Activated T-helper 1 cell treated with anti-CD3 and anti-CD28 coated beads, Interleukin-12 subunit alpha, Interleukin-12 subunit beta, Interleukin-2, Interleukin-4 antibody, amounts not matched to agents 30 ng/mL and 10 ng/mL and 1 ng/mL, durations not matched to agents 14 hours and 24 hours and 36 hours (primary cell): ENCODE measurements around the gene NCL. TPM values are rescaled to one million over a fixed set of nuclear protein-coding genes. Genes with fewer than 3 reads are reported as not detected.
A peak's percentile ranks its signal among the peaks of the same experiment; 100 is the strongest.
"Not testable (repeated sequence)": the region's sequence is repeated elsewhere in the genome, so short reads cannot be mapped to it uniquely, and the experiment has no call there.

Experiments used
- DNase-seq: peaks from one replicate; pipeline ENCODE4 v3.0.0; 2021; ENCODE audit warnings: low spot score
- H3K27ac Mint-ChIP-seq: one replicate; pipeline ENCODE4 v1.8.0; 2021; ENCODE audit warnings: mild to moderate bottlenecking, mixed read lengths
- H3K27me3 Mint-ChIP-seq: one replicate; pipeline ENCODE4 v1.8.0; 2022; ENCODE audit warnings: mild to moderate bottlenecking, moderate library complexity, mixed read lengths; ENCODE audit not compliant: insufficient read depth
- H3K36me3 Mint-ChIP-seq: one replicate; pipeline ENCODE4 v1.8.0; 2021; ENCODE audit warnings: low read depth, mixed read lengths
- H3K4me1 Mint-ChIP-seq: one replicate; pipeline ENCODE4 v1.8.0; 2021; ENCODE audit warnings: low read depth, mixed read lengths
- H3K4me3 Mint-ChIP-seq: one replicate; pipeline ENCODE4 v1.8.0; 2021; ENCODE audit warnings: mild to moderate bottlenecking, moderate library complexity, mixed read lengths
- H3K9me3 Mint-ChIP-seq: one replicate; pipeline ENCODE4 v1.8.0; 2021; ENCODE audit warnings: mixed read lengths
- intact Hi-C: fragments of 100-400 bp; cut with micrococcal nuclease; formaldehyde crosslinking; loops from one replicate; pipeline ENCODE4 v1.15.1; 2024
- total RNA-seq: library from RNA; stranded (reverse); gene quantifications from 2 replicates; pipeline ENCODE4 v1.2.3, GENCODE V29; 2022

The NCL gene
- total RNA-seq, 1 donor from 2014 or later: 1,388 TPM

GRCh38 chr2:231464576-231465540, 574 bp upstream of the NCL start:
- intact Hi-C loops: loop anchor here (1.0 to 10.0 kb wide), 10 partner anchors 18 to 1540 kb away; partner anchors contain the start of genes DIS3L2, FBXO36, PDE6D and PTMA
- peak overlapping the region; percentile 99 for H3K27ac Mint-ChIP-seq
- DNase-seq: peak; percentile 95
- H3K4me1 Mint-ChIP-seq: peaks cover 44% of the 10 kb centered on the region
- H3K4me3 Mint-ChIP-seq: peak overlapping the region; percentile 99
- no peaks in the 10 kb centered on the region for H3K9me3 Mint-ChIP-seq
- peaks cover 36% of the 10 kb centered on the region for H3K36me3 Mint-ChIP-seq
- no peaks in the 10 kb centered on the region for H3K27me3 Mint-ChIP-seq

DNA sequence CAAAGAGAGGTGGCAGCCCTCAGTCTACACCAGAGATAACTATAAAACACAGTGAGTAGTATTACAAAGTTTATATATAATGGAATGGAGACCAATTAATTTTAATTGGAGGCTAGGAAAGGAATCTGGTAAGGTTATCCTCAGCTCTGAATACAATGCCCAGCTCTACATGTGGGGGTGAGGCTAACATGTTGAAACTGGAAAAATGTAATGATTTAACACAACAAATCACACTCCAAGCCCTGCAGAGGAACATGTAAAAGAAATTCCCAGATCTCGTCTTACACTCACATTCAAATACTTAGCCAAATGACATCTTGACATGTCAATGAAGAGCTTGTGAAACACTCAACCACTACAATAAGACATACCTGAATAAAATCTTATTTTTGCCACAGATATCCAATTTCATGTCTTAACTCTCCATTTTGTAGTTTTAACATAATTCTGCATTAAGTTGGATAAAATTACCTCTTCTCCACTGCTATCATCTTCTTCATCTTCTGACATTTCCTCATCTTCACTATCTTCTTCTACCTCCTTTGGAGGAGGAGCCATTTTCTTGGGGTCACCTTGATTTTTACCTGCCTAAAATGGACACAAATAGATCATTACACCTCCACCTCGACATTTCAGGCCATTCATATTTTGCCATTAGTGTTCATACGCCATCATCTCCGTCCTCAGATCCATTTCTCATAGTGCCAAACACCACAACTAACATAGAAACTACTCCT, 1.4 kb downstream of the NCL start:
- Mint-ChIP-seq H3K4me1 (peaks cover 49% of the 10 kb centered on the region), H3K27ac (peak overlapping the region; percentile 99), H3K36me3 (peaks cover 51% of the 10 kb centered on the region), H3K27me3 (no peaks in the 10 kb centered on the region), H3K4me3 (peak overlapping the region; percentile 99), H3K9me3 (no peaks in the 10 kb centered on the region)
- no peak for DNase-seq
- intact Hi-C loops: loop anchor here (5.0 to 10.0 kb wide), 3 partner anchors 199 to 1538 kb away; partner anchors contain the start of genes DIS3L2, FBXO36 and TRIP12

- peaks cover 55% of the 10 kb centered on the region for H3K4me1 Mint-ChIP-seq
- H3K9me3 Mint-ChIP-seq: no peaks in the 10 kb centered on the region
- intact Hi-C loops: loop anchor here (5.0 to 10.0 kb wide), 3 partner anchors 201 to 1537 kb away; partner anchors contain the start of genes DIS3L2, FBXO36 and TRIP12
- no peaks in the 10 kb centered on the region for H3K27me3 Mint-ChIP-seq
- peak overlapping the region; percentile 33 for H3K27ac Mint-ChIP-seq
- peaks cover 64% of the 10 kb centered on the region for H3K36me3 Mint-ChIP-seq
- H3K4me3 Mint-ChIP-seq: peak overlapping the region; percentile 99
- no peak for DNase-seq
Measured at GRCh38 chr2:231461516-231461971, 2.7 kb downstream of the NCL start.

DNA sequence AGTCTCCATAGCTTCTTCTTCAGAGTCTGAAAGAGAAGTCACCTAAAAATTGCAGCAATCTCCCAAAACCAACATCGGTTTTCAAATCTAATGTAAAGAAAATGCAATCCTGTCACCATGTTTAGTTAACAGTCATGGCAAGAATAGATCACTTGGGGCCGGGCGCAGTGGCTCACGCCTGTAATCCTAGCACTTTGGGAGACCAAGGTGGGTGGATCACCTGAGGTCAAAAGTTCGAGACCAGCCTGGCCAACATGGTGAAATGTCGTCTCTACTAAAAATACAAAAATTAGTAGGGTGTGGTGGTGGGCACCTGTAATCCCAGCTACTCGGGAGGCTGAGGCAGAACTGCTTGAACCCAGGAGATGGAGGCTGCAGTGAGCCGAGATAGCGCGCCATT, 3.4 kb downstream of the NCL start:
- not testable (repeated sequence) for H3K27me3 Mint-ChIP-seq, DNase-seq, H3K9me3 Mint-ChIP-seq
- intact Hi-C loops: loop anchor here (5.0 to 10.0 kb wide), 3 partner anchors 201 to 1536 kb away; partner anchors contain the start of genes DIS3L2, FBXO36 and TRIP12
- H3K4me1 Mint-ChIP-seq: peaks cover 57% of the 10 kb centered on the region
- H3K4me3 Mint-ChIP-seq: peak overlapping the region; percentile 65
- peaks cover 70% of the 10 kb centered on the region for H3K36me3 Mint-ChIP-seq
- peak overlapping the region; percentile 81 for H3K27ac Mint-ChIP-seq

GRCh38 chr2:231460073-231460835, 4.0 kb downstream of the NCL start:
- H3K4me3 Mint-ChIP-seq: peak overlapping the region; percentile 65
- no peaks in the 10 kb centered on the region for H3K9me3 Mint-ChIP-seq
- H3K27ac Mint-ChIP-seq: peak overlapping the region; percentile 81
- H3K4me1 Mint-ChIP-seq: peaks cover 63% of the 10 kb centered on the region
- DNase-seq: no peak
- intact Hi-C loops: loop anchor here (5.0 to 10.0 kb wide), 3 partner anchors 202 to 1535 kb away; partner anchors contain the start of genes DIS3L2, FBXO36 and TRIP12
- no peaks in the 10 kb centered on the region for H3K27me3 Mint-ChIP-seq
- peaks cover 75% of the 10 kb centered on the region for H3K36me3 Mint-ChIP-seq

DNA sequence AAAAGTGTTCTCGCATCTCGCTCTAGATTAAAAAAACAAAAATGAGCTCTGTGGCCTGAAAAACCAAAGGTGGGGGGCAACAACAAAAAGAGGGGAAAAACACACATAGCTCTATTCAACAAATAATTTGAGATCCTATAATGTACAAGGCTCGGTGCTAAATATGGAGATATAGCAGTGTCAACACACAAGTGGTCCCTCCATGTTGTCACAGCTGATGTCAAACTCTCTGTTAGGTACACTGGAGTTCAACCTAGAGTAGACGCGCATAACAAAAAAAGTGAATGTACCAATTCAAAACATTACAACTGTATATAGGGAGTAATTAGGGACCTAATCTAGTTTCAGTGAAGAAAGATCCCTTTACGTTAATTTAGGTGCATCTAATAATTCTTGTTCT, 5.9 kb downstream of the NCL start:
- H3K4me3 Mint-ChIP-seq: no peak overlapping the region
- H3K4me1 Mint-ChIP-seq: peaks cover 63% of the 10 kb centered on the region

GRCh38 chr2:231457101-231457500, 7.2 kb downstream of the NCL start:
- Mint-ChIP-seq H3K9me3 (no peaks in the 10 kb centered on the region), H3K27ac (no peak overlapping the region), H3K27me3 (no peaks in the 10 kb centered on the region), H3K4me1 (peaks cover 50% of the 10 kb centered on the region), H3K36me3 (peaks cover 70% of the 10 kb centered on the region), H3K4me3 (no peak overlapping the region)
- DNase-seq: no peak
- intact Hi-C loops: no loop called here

More for the DNA sequence above, 5.9 kb downstream of the NCL start:
- Mint-ChIP-seq H3K27me3 (no peaks in the 10 kb centered on the region), H3K9me3 (no peaks in the 10 kb centered on the region), H3K36me3 (peaks cover 83% of the 10 kb centered on the region), H3K27ac (peak overlapping the region; percentile 61)
- intact Hi-C loops: no loop called here
- DNase-seq: no peak

- Mint-ChIP-seq H3K4me3 (no peak overlapping the region), H3K4me1 (peaks cover 44% of the 10 kb centered on the region), H3K27me3 (no peaks in the 10 kb centered on the region), H3K27ac (no peak overlapping the region), H3K36me3 (peaks cover 70% of the 10 kb centered on the region), H3K9me3 (no peaks in the 10 kb centered on the region)
- no peak for DNase-seq
- intact Hi-C loops: no loop called here
Measured at GRCh38 chr2:231456295-231457004, 7.8 kb downstream of the NCL start.

- Mint-ChIP-seq H3K4me3 (no peak overlapping the region), H3K4me1 (peaks cover 41% of the 10 kb centered on the region), H3K27ac (no peak overlapping the region), H3K36me3 (peaks cover 67% of the 10 kb centered on the region), H3K9me3 (no peaks in the 10 kb centered on the region), H3K27me3 (no peaks in the 10 kb centered on the region)
- DNase-seq: no peak
- intact Hi-C loops: no loop called here
Measured at GRCh38 chr2:231455890-231456289, 8.4 kb downstream of the NCL start.

GRCh38 chr2:231455222-231455621, 9.1 kb downstream of the NCL start:
- no peak for DNase-seq
- intact Hi-C loops: no loop called here
- Mint-ChIP-seq H3K4me3 (no peak overlapping the region), H3K27ac (peak overlapping the region; percentile 45), H3K9me3 (no peaks in the 10 kb centered on the region), H3K27me3 (no peaks in the 10 kb centered on the region), H3K4me1 (peaks cover 35% of the 10 kb centered on the region), H3K36me3 (peaks cover 62% of the 10 kb centered on the region)

GRCh38 chr2:231454361-231454791, 9.9 kb downstream of the NCL start:
- no peak for DNase-seq
- no peaks in the 10 kb centered on the region for H3K27me3 Mint-ChIP-seq
- H3K36me3 Mint-ChIP-seq: peaks cover 57% of the 10 kb centered on the region
- intact Hi-C loops: no loop called here
- peaks cover 29% of the 10 kb centered on the region for H3K4me1 Mint-ChIP-seq
- no peak overlapping the region for H3K4me3 Mint-ChIP-seq
- H3K27ac Mint-ChIP-seq: no peak overlapping the region
- H3K9me3 Mint-ChIP-seq: no peaks in the 10 kb centered on the region
